Keratinocyte (primary cell): Measurements from ENCODE around the gene HHIPL1. TPM values are rescaled to one million over a fixed set of nuclear protein-coding genes. Genes with fewer than 3 reads are reported as not detected.

Source experiments
- DNase-seq: peaks from one replicate; pipeline ENCODE4 v3.0.0-alpha.2; 2011; ENCODE audit warnings: low read depth, missing footprints, low spot score
- FAIRE-seq: peaks from 2 replicates; lab custom pipeline; 2011; peaks lifted over from hg19 to GRCh38; lab: Jason Lieb, UNC
- H2AFZ ChIP-seq: 2 replicates; pipeline ENCODE4 v1.6.0; 2012; ENCODE audit warnings: low read length, control low read depth, inconsistent platforms; ENCODE audit not compliant: control insufficient read depth
- H3K27ac ChIP-seq: 2 replicates; pipeline ENCODE4 v1.5.1; 2011; ENCODE audit warnings: low read length; ENCODE audit not compliant: control insufficient read depth, insufficient read depth
- H3K27me3 ChIP-seq: 3 replicates; pipeline ENCODE4 v1.6.0; 2011; ENCODE audit warnings: low read length; ENCODE audit not compliant: control insufficient read depth, insufficient read depth; ENCODE audit errors: extremely low read depth
- H3K36me3 ChIP-seq, 2 experiments: 2 replicates in 1 of 2; 3 replicates in 1 of 2; pipeline ENCODE4 v1.5.1; 2011; ENCODE audit warnings: low read length in 2 of 2, mild to moderate bottlenecking in 1 of 2; ENCODE audit not compliant: control insufficient read depth in 2 of 2, insufficient read depth in 2 of 2; ENCODE audit errors: extremely low read depth in 1 of 2
- H3K4me1 ChIP-seq: 3 replicates; pipeline ENCODE4 v1.5.1; 2011; ENCODE audit warnings: low read length; ENCODE audit not compliant: control insufficient read depth, insufficient read depth; ENCODE audit errors: extremely low read depth
- H3K4me2 ChIP-seq: 3 replicates; pipeline ENCODE4 v1.6.0; 2011; ENCODE audit warnings: low read depth, low read length; ENCODE audit not compliant: control insufficient read depth, insufficient read depth; ENCODE audit errors: extremely low read depth
- H3K4me3 ChIP-seq, 3 experiments: fragments of 200-600 bp in 1 of 3; sonication (generic) in 1 of 3; 2 replicates in 2 of 3; 3 replicates in 1 of 3; pipeline ENCODE4 v1.5.1; 2011 to 2016; ENCODE audit warnings: low read length in 3 of 3, mild to moderate bottlenecking in 3 of 3, control low read depth in 2 of 3, inconsistent platforms in 1 of 3, low read depth in 1 of 3, mixed read lengths in 1 of 3, mixed run types in 1 of 3, moderate library complexity in 1 of 3; ENCODE audit not compliant: control insufficient read depth in 2 of 3, insufficient read depth in 2 of 3; ENCODE audit errors: extremely low read depth in 1 of 3
- H3K79me2 ChIP-seq: 2 replicates; pipeline ENCODE4 v1.6.0; 2012; ENCODE audit warnings: low read length; ENCODE audit not compliant: control insufficient read depth, insufficient read depth
- H3K9ac ChIP-seq: 3 replicates; pipeline ENCODE4 v1.6.0; 2011; ENCODE audit warnings: low read length; ENCODE audit not compliant: control insufficient read depth, insufficient read depth; ENCODE audit errors: extremely low read depth
- H3K9me1 ChIP-seq: 3 replicates; pipeline ENCODE4 v1.6.0; 2011; ENCODE audit warnings: low read length; ENCODE audit not compliant: control insufficient read depth, insufficient read depth; ENCODE audit errors: extremely low read depth
- H3K9me3 ChIP-seq: 2 replicates; pipeline ENCODE4 v1.5.1; 2012; ENCODE audit warnings: low read depth, low read length; ENCODE audit not compliant: control insufficient read depth
- H4K20me1 ChIP-seq: 3 replicates; pipeline ENCODE4 v1.6.0; 2011; ENCODE audit warnings: low read length; ENCODE audit not compliant: control insufficient read depth, insufficient read depth; ENCODE audit errors: extremely low read depth
- CTCF ChIP-seq, 3 experiments: IDR thresholded peaks in 1 of 3; conservative IDR thresholded peaks in 1 of 3; optimal IDR thresholded peaks in 1 of 3; 2 replicates in 2 of 3; 3 replicates in 1 of 3; pipeline versions ENCODE3 to v1.5.1; 2011; ENCODE audit warnings: low read length in 3 of 3, mild to moderate bottlenecking in 3 of 3, moderate library complexity in 2 of 3, control low read depth in 1 of 3, inconsistent platforms in 1 of 3; ENCODE audit not compliant: insufficient read depth in 2 of 3; ENCODE audit errors: extremely low read depth in 1 of 3
- EZH2 ChIP-seq: IDR thresholded peaks from one replicate; pipeline ENCODE4 v1.6.1; 2012; ENCODE audit warnings: inconsistent platforms, mild to moderate bottlenecking, low read length, moderate library complexity
- dilution Hi-C: fragments of 300-500 bp; cut with MboI; formaldehyde crosslinking; loops from one replicate; pipeline ENCODE4 v1.7.0; 2020; ENCODE audit warnings: low sequenced_read_pairs; ENCODE audit not compliant: extremely low pct_ligation_motif_present
- polyA plus RNA-seq, 5 experiments: library from polyadenylated mRNA; depleted of rRNA in 3 of 5; stranded (reverse) in 3 of 5; stranded (forward) in 1 of 5; unstranded in 1 of 5; fragments of >200 nt; gene quantifications; 1 replicate in 1 of 5; 2 replicates in 3 of 5; 3 replicates in 1 of 5; pipeline versions ENCODE4 v1.2.1 to v1.2.3, GENCODE V29; 2011 to 2012; ENCODE audit warnings: missing spikeins in 2 of 5, low read depth in 1 of 5, low replicate concordance in 1 of 5

The HHIPL1 gene
- polyA plus RNA-seq, 1 donor (not counting 4 experiments of a cell fraction or from before 2014, with no cell fraction given), result 0.08 TPM

GRCh38 chr14:99633141-99633540 lies 11.8 kb upstream of the HHIPL1 start:
- H3K9me1 ChIP-seq, result no peaks in the 10 kb centered on the region
- H3K27ac ChIP-seq, result no peak overlapping the region
- H3K36me3 ChIP-seq, result no peaks in the 10 kb centered on the region
- no peaks in the 10 kb centered on the region for H3K79me2 ChIP-seq
- TF ChIP-seq EZH2, result no peak
- TF ChIP-seq CTCF (optimal IDR thresholded peaks at IDR 0.05 in 1 of 3, IDR thresholded peaks at IDR 0.05 in 1 of 3, conservative IDR thresholded peaks at IDR 0.05 in 1 of 3; ENCODE audit: extremely low read depth in 1 of 3, insufficient read depth in 2 of 3, low read length in 3 of 3), result no peak
- DNase-seq (no peak), FAIRE-seq (no peak)
- no peak overlapping the region for H3K9ac ChIP-seq
- H2AFZ ChIP-seq, result no peak overlapping the region
- H3K4me3 ChIP-seq, result no peak overlapping the region
- H4K20me1 ChIP-seq, result no peaks in the 10 kb centered on the region
- peaks cover 6% of the 10 kb centered on the region for H3K27me3 ChIP-seq
- H3K4me1 ChIP-seq, result peaks cover 5% of the 10 kb centered on the region
- no peak overlapping the region for H3K4me2 ChIP-seq
- H3K9me3 ChIP-seq, result no peaks in the 10 kb centered on the region
- dilution Hi-C loops, result no loop called here

- H3K9me3 ChIP-seq, result no peaks in the 10 kb centered on the region
- peaks cover 6% of the 10 kb centered on the region for H3K27me3 ChIP-seq
- no peak overlapping the region for H3K9ac ChIP-seq
- DNase-seq, result no peak
- dilution Hi-C loops, result no loop called here
- H3K4me3 ChIP-seq, result no peak overlapping the region
- TF ChIP-seq EZH2 (no peak), CTCF (optimal IDR thresholded peaks at IDR 0.05 in 1 of 3, IDR thresholded peaks at IDR 0.05 in 1 of 3, conservative IDR thresholded peaks at IDR 0.05 in 1 of 3; ENCODE audit: extremely low read depth in 1 of 3, insufficient read depth in 2 of 3, low read length in 3 of 3) (no peak)
- no peak overlapping the region for H2AFZ ChIP-seq
- no peak overlapping the region for H3K27ac ChIP-seq
- no peaks in the 10 kb centered on the region for H4K20me1 ChIP-seq
- no peak for FAIRE-seq
- no peaks in the 10 kb centered on the region for H3K9me1 ChIP-seq
- peaks cover 1% of the 10 kb centered on the region for H3K4me1 ChIP-seq
- no peaks in the 10 kb centered on the region for H3K36me3 ChIP-seq
- H3K4me2 ChIP-seq, result no peak overlapping the region
- H3K79me2 ChIP-seq, result no peaks in the 10 kb centered on the region
These were observed 11.0 kb upstream of the HHIPL1 start for GRCh38 chr14:99633918-99634317.
